ENCODE data around the gene NR4A3. TPM values are rescaled to one million over a fixed set of nuclear protein-coding genes. Genes with fewer than 3 reads are reported as not detected.

The NR4A3 gene
- total and polyA plus RNA-seq, 8 donors = 0.32 to 6.2 (median 0.76) TPM

- ATAC-seq = no peak
- Histone ChIP-seq H3K36me3 (no peaks in the 10 kb centered on the region), H3K9me3 (no peaks in the 10 kb centered on the region), H3K27ac (no peak overlapping the region), H3K27me3 (no peaks in the 10 kb centered on the region), H3K4me3 (no peak overlapping the region), H3K4me1 (no peaks in the 10 kb centered on the region)
- no peak for TF ChIP-seq CTCF (IDR thresholded peaks at IDR 0.05)
- no peak for DNase-seq
- intact Hi-C loops (cut with DNase I) = no loop called here
Measured at GRCh38 chr9:99845063-99845462, 23.4 kb downstream of the NR4A3 start.

- ATAC-seq = no peak
- H3K4me1 ChIP-seq = no peaks in the 10 kb centered on the region
- intact Hi-C loops (cut with DNase I) = no loop called here
Measured at GRCh38 chr9:99848447-99848846, 26.8 kb downstream of the NR4A3 start.

GRCh38 chr9:99850736-99851499 is 29.2 kb downstream of the NR4A3 start:
- intact Hi-C loops (cut with DNase I) = no loop called here
- DNase-seq (no peak), ATAC-seq (no peak)
- H3K27me3 ChIP-seq = no peaks in the 10 kb centered on the region
- TF ChIP-seq CTCF (IDR thresholded peaks at IDR 0.05) = no peak
- H3K9me3 ChIP-seq = no peaks in the 10 kb centered on the region
- no peaks in the 10 kb centered on the region for H3K36me3 ChIP-seq
- no peaks in the 10 kb centered on the region for H3K4me1 ChIP-seq
- H3K4me3 ChIP-seq = no peak overlapping the region
- H3K27ac ChIP-seq = no peak overlapping the region

More at GRCh38 chr9:99848447-99848846, 26.8 kb downstream of the NR4A3 start:
- H3K4me3 ChIP-seq = no peak overlapping the region
- DNase-seq = no peak
- no peak overlapping the region for H3K27ac ChIP-seq
- no peaks in the 10 kb centered on the region for H3K27me3 ChIP-seq
- TF ChIP-seq CTCF (IDR thresholded peaks at IDR 0.05) = no peak
- no peaks in the 10 kb centered on the region for H3K9me3 ChIP-seq
- no peaks in the 10 kb centered on the region for H3K36me3 ChIP-seq

- no peak overlapping the region for H3K27ac ChIP-seq
- TF ChIP-seq CTCF (IDR thresholded peaks at IDR 0.05) = no peak
- H3K9me3 ChIP-seq = no peaks in the 10 kb centered on the region
- no peak for ATAC-seq
- intact Hi-C loops (cut with DNase I) = no loop called here
- no peaks in the 10 kb centered on the region for H3K36me3 ChIP-seq
- no peak for DNase-seq
- no peaks in the 10 kb centered on the region for H3K4me1 ChIP-seq
- no peaks in the 10 kb centered on the region for H3K27me3 ChIP-seq
- no peak overlapping the region for H3K4me3 ChIP-seq
Measured at GRCh38 chr9:99851500-99851822, 29.8 kb downstream of the NR4A3 start.

GRCh38 chr9:99852617-99853016 is 30.9 kb downstream of the NR4A3 start:
- no peaks in the 10 kb centered on the region for H3K4me1 ChIP-seq
- H3K27me3 ChIP-seq = no peaks in the 10 kb centered on the region
- H3K4me3 ChIP-seq = no peak overlapping the region
- ATAC-seq (no peak), DNase-seq (no peak)
- no peaks in the 10 kb centered on the region for H3K36me3 ChIP-seq
- intact Hi-C loops (cut with DNase I) = no loop called here
- TF ChIP-seq CTCF (IDR thresholded peaks at IDR 0.05) = no peak
- H3K27ac ChIP-seq = no peak overlapping the region
- H3K9me3 ChIP-seq = no peaks in the 10 kb centered on the region

Measured in left lung (tissue), 10 donors.